ENCODE measurements around the gene MYOT. TPM values are rescaled to one million over a fixed set of nuclear protein-coding genes. Genes with fewer than 3 reads are reported as not detected.

Gene MYOT
- not detected in 2 replicates for total RNA-seq

- no peaks in the 10 kb centered on the region for H3K9me3 Mint-ChIP-seq
- H3K27me3 Mint-ChIP-seq, result peaks cover 10% of the 10 kb centered on the region
- intact Hi-C loops (cut with micrococcal nuclease), result no loop called here
Measured at GRCh38 chr5:137867664-137868063, at the start of gene MYOT. TSS of gene MYOT (plus strand) at chr5:137867860. CDS start at chr5:137870652, 2,792 bp downstream.

GRCh38 chr5:137819766-137820165 is 47.9 kb upstream of the MYOT start:
- intact Hi-C loops (cut with micrococcal nuclease), result no loop called here
- Mint-ChIP-seq H3K9me3 (no peaks in the 10 kb centered on the region), H3K27ac (no peak overlapping the region), H3K4me1 (no peaks in the 10 kb centered on the region), H3K36me3 (ENCODE audit: low read depth) (no peaks in the 10 kb centered on the region), H3K27me3 (peaks cover 3% of the 10 kb centered on the region), H3K4me3 (no peak overlapping the region)
- DNase-seq, result no peak

More at GRCh38 chr5:137867664-137868063, at the start of gene MYOT:
- DNase-seq, result no peak
- no peaks in the 10 kb centered on the region for H3K36me3 Mint-ChIP-seq (ENCODE audit: low read depth)
- no peak within 1 kb of the TSS for H3K4me3 Mint-ChIP-seq
- no peak within 1 kb of the TSS for H3K27ac Mint-ChIP-seq
- no peaks in the 10 kb centered on the region for H3K4me1 Mint-ChIP-seq

GRCh38 chr5:137822158-137822764 is 45.4 kb upstream of the MYOT start:
- Mint-ChIP-seq H3K9me3 (no peaks in the 10 kb centered on the region), H3K27ac (no peak overlapping the region), H3K4me1 (no peaks in the 10 kb centered on the region), H3K27me3 (peaks cover 6% of the 10 kb centered on the region), H3K36me3 (ENCODE audit: low read depth) (no peaks in the 10 kb centered on the region), H3K4me3 (no peak overlapping the region)
- no peak for DNase-seq
- intact Hi-C loops (cut with micrococcal nuclease), result no loop called here

GRCh38 chr5:137822984-137823383 is 44.7 kb upstream of the MYOT start:
- Mint-ChIP-seq H3K4me1 (no peaks in the 10 kb centered on the region), H3K4me3 (no peak overlapping the region), H3K9me3 (no peaks in the 10 kb centered on the region), H3K27me3 (peaks cover 6% of the 10 kb centered on the region), H3K27ac (no peak overlapping the region), H3K36me3 (ENCODE audit: low read depth) (no peaks in the 10 kb centered on the region)
- intact Hi-C loops (cut with micrococcal nuclease), result no loop called here
- DNase-seq, result no peak

GRCh38 chr5:137825165-137825564 is 42.5 kb upstream of the MYOT start:
- H3K27ac Mint-ChIP-seq, result no peak overlapping the region
- H3K27me3 Mint-ChIP-seq, result peaks cover 9% of the 10 kb centered on the region
- intact Hi-C loops (cut with micrococcal nuclease), result no loop called here
- no peaks in the 10 kb centered on the region for H3K4me1 Mint-ChIP-seq
- no peak for DNase-seq
- no peaks in the 10 kb centered on the region for H3K36me3 Mint-ChIP-seq (ENCODE audit: low read depth)
- H3K4me3 Mint-ChIP-seq, result no peak overlapping the region
- no peaks in the 10 kb centered on the region for H3K9me3 Mint-ChIP-seq

- Mint-ChIP-seq H3K9me3 (no peaks in the 10 kb centered on the region), H3K4me3 (no peak overlapping the region), H3K27me3 (peaks cover 9% of the 10 kb centered on the region), H3K36me3 (ENCODE audit: low read depth) (no peaks in the 10 kb centered on the region), H3K27ac (no peak overlapping the region), H3K4me1 (no peaks in the 10 kb centered on the region)
- intact Hi-C loops (cut with micrococcal nuclease), result no loop called here
- DNase-seq, result no peak
Measured at GRCh38 chr5:137826067-137826466, 41.6 kb upstream of the MYOT start.

GRCh38 chr5:137828180-137828579 is 39.5 kb upstream of the MYOT start:
- no peak overlapping the region for H3K27ac Mint-ChIP-seq
- H3K4me1 Mint-ChIP-seq, result no peaks in the 10 kb centered on the region
- intact Hi-C loops (cut with micrococcal nuclease), result no loop called here
- peaks cover 9% of the 10 kb centered on the region for H3K27me3 Mint-ChIP-seq
- DNase-seq, result no peak
- no peaks in the 10 kb centered on the region for H3K36me3 Mint-ChIP-seq (ENCODE audit: low read depth)
- H3K9me3 Mint-ChIP-seq, result no peaks in the 10 kb centered on the region
- H3K4me3 Mint-ChIP-seq, result no peak overlapping the region

- no peaks in the 10 kb centered on the region for H3K9me3 Mint-ChIP-seq
- no peak overlapping the region for H3K27ac Mint-ChIP-seq
- intact Hi-C loops (cut with micrococcal nuclease), result no loop called here
- no peak overlapping the region for H3K4me3 Mint-ChIP-seq
- H3K4me1 Mint-ChIP-seq, result no peaks in the 10 kb centered on the region
- DNase-seq, result no peak
- H3K27me3 Mint-ChIP-seq, result peaks cover 9% of the 10 kb centered on the region
- no peaks in the 10 kb centered on the region for H3K36me3 Mint-ChIP-seq (ENCODE audit: low read depth)
Measured at GRCh38 chr5:137828664-137829063, 39.0 kb upstream of the MYOT start.

- Mint-ChIP-seq H3K36me3 (ENCODE audit: low read depth) (no peaks in the 10 kb centered on the region), H3K27me3 (peaks cover 9% of the 10 kb centered on the region), H3K4me3 (no peak overlapping the region), H3K4me1 (no peaks in the 10 kb centered on the region), H3K9me3 (no peaks in the 10 kb centered on the region), H3K27ac (no peak overlapping the region)
- no peak for DNase-seq
- intact Hi-C loops (cut with micrococcal nuclease), result no loop called here
Measured at GRCh38 chr5:137831105-137831504, 36.6 kb upstream of the MYOT start.

- DNase-seq, result no peak
- Mint-ChIP-seq H3K4me3 (no peak overlapping the region), H3K4me1 (no peaks in the 10 kb centered on the region), H3K9me3 (no peaks in the 10 kb centered on the region), H3K36me3 (ENCODE audit: low read depth) (no peaks in the 10 kb centered on the region), H3K27me3 (peaks cover 9% of the 10 kb centered on the region), H3K27ac (no peak overlapping the region)
- intact Hi-C loops (cut with micrococcal nuclease), result no loop called here
Measured at GRCh38 chr5:137831526-137831925, 36.1 kb upstream of the MYOT start.

- H3K9me3 Mint-ChIP-seq, result no peaks in the 10 kb centered on the region
- H3K4me1 Mint-ChIP-seq, result no peaks in the 10 kb centered on the region
- intact Hi-C loops (cut with micrococcal nuclease), result no loop called here
- peaks cover 6% of the 10 kb centered on the region for H3K27me3 Mint-ChIP-seq
- no peak overlapping the region for H3K4me3 Mint-ChIP-seq
- H3K27ac Mint-ChIP-seq, result no peak overlapping the region
- no peaks in the 10 kb centered on the region for H3K36me3 Mint-ChIP-seq (ENCODE audit: low read depth)
- DNase-seq, result no peak
Measured at GRCh38 chr5:137832416-137832815, 35.2 kb upstream of the MYOT start.

- Mint-ChIP-seq H3K36me3 (ENCODE audit: low read depth) (no peaks in the 10 kb centered on the region), H3K4me3 (no peak overlapping the region), H3K27ac (no peak overlapping the region), H3K27me3 (peaks cover 5% of the 10 kb centered on the region), H3K4me1 (no peaks in the 10 kb centered on the region), H3K9me3 (no peaks in the 10 kb centered on the region)
- intact Hi-C loops (cut with micrococcal nuclease), result no loop called here
- no peak for DNase-seq
Measured at GRCh38 chr5:137833463-137833862, 34.2 kb upstream of the MYOT start.

GRCh38 chr5:137834498-137835049 is 33.1 kb upstream of the MYOT start:
- no peak for DNase-seq
- Mint-ChIP-seq H3K4me3 (no peak overlapping the region), H3K27ac (no peak overlapping the region), H3K4me1 (no peaks in the 10 kb centered on the region), H3K9me3 (no peaks in the 10 kb centered on the region), H3K27me3 (peaks cover 3% of the 10 kb centered on the region), H3K36me3 (ENCODE audit: low read depth) (no peaks in the 10 kb centered on the region)
- intact Hi-C loops (cut with micrococcal nuclease), result no loop called here

GRCh38 chr5:137836298-137836697 is 31.4 kb upstream of the MYOT start:
- no peaks in the 10 kb centered on the region for H3K36me3 Mint-ChIP-seq (ENCODE audit: low read depth)
- peaks cover 4% of the 10 kb centered on the region for H3K27me3 Mint-ChIP-seq
- H3K4me3 Mint-ChIP-seq, result no peak overlapping the region
- no peak for DNase-seq
- intact Hi-C loops (cut with micrococcal nuclease), result no loop called here
- H3K27ac Mint-ChIP-seq, result no peak overlapping the region
- H3K4me1 Mint-ChIP-seq, result no peaks in the 10 kb centered on the region
- H3K9me3 Mint-ChIP-seq, result no peaks in the 10 kb centered on the region

GRCh38 chr5:137836997-137837396 is 30.7 kb upstream of the MYOT start:
- Mint-ChIP-seq H3K36me3 (ENCODE audit: low read depth) (no peaks in the 10 kb centered on the region), H3K4me1 (no peaks in the 10 kb centered on the region), H3K27me3 (peaks cover 4% of the 10 kb centered on the region), H3K9me3 (no peaks in the 10 kb centered on the region), H3K4me3 (no peak overlapping the region), H3K27ac (no peak overlapping the region)
- no peak for DNase-seq
- intact Hi-C loops (cut with micrococcal nuclease), result no loop called here
